Measurements from ENCODE around the gene SLC45A3.
"Not testable (repeated sequence)": the region's sequence is repeated elsewhere in the genome, so short reads cannot be mapped to it uniquely, and the experiment has no call there.

Gene SLC45A3

GRCh38 chr1:205680073-205680851 lies at the start of gene SLC45A3:
Gene SLC45A3 (minus strand): TSS chr1:205680509. CDS start chr1:205664656, 15,853 bp downstream.
- TF ChIP-seq CTCF (conservative IDR thresholded peaks at IDR 0.05) (no peak), ZFX (IDR thresholded peaks at IDR 0.05) (no peak; the same call in 1 of the 2 replicates)
- H3K27ac ChIP-seq = peak within 1 kb of the TSS; percentile 86

DNA sequence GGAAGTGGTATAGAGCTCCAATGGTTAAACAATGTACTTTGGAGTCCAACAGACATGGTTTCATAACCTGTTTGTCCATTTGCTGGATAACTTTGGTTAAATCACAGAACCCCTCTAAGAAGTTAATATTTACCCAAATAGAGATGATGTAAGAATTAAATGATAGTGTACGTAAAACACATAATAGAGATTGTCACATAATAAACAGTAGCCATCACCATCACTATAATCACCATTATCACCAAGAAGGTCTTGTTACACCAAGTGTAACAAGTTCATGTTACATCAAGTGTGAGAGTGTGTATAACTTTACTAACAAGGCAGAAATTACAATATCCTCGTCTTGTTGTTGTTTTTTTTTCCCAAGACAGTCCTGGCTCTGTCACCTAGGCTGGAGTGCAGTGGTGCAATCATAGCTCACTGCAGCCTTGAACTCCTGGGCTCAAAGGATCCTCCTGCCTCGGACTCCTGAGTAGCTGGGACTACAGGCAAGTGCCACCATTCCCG lies 46.4 kb upstream of the SLC45A3 start:
- H3K27ac ChIP-seq = no peak overlapping the region
- TF ChIP-seq CTCF (conservative IDR thresholded peaks at IDR 0.05) (no peak), ZFX (IDR thresholded peaks at IDR 0.05) (no peak)

GRCh38 chr1:205725514-205725913 lies 45.2 kb upstream of the SLC45A3 start:
- TF ChIP-seq ZFX (IDR thresholded peaks at IDR 0.05) (no peak), CTCF (conservative IDR thresholded peaks at IDR 0.05) (no peak)
- no peak overlapping the region for H3K27ac ChIP-seq

DNA sequence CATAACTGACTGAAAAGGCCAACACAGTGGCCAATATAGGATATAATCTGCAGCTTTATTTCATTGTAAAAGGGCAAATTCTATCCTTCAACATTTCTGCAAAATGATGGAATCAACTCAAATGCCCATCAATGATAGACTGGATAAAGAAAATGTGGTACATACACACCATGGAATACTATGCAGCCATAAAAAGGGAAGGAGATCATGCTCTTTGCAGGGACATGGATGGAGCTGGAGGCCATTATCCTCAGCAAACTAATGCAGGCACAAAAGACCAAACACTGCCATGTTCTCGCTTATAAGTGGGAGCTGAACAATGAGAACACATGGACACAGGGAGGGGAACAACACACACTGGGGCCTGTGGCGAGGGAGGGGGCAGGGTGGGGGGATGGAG lies 40.4 kb upstream of the SLC45A3 start:
- not testable (repeated sequence) for H3K27ac ChIP-seq

DNA sequence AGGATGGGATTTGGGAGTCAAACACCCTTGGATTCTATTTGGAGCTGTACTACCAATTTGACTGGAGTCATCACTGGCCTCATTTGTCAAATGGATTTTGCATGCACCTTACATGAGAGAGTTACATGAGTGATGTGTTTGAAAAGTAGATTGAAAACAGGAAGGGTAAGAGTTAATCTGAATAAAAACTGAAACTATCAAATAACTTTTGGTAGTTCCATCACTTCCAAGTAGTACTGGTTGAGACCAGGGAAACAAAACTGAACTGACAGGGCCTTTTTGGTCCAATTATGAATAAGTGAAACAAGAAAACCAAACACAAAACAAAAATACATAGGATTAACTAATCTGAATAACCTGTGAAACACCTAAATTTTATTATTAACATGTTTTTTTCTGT lies 39.5 kb upstream of the SLC45A3 start:
- TF ChIP-seq ZFX (IDR thresholded peaks at IDR 0.05) (no peak), CTCF (conservative IDR thresholded peaks at IDR 0.05) (no peak)
- H3K27ac ChIP-seq = no peak overlapping the region

DNA sequence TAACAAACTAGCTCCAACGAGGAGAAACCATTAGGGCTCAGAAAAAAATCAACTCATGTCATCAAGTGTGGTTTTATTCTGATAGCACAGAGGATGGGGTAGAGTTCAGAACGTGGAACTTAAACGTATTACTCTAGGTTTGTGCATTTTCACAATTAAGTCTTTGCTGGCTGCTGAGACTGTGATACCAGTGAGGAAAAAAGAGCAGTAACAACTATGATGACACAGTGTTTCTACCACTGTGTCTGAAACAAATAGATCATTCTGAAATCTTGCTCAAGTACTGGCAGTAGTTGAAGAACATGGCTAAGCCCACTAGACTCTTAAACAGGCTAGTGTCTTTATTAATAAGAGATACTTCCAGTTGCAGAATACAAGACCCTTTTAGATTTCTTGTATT lies 38.7 kb upstream of the SLC45A3 start:
- TF ChIP-seq ZFX (IDR thresholded peaks at IDR 0.05) (no peak), CTCF (conservative IDR thresholded peaks at IDR 0.05) (no peak)
- no peak overlapping the region for H3K27ac ChIP-seq

GRCh38 chr1:205716371-205717132 lies 36.2 kb upstream of the SLC45A3 start:
- no peak for TF ChIP-seq CTCF (conservative IDR thresholded peaks at IDR 0.05)
- TF ChIP-seq ZFX (IDR thresholded peaks at IDR 0.05) = no peak
- no peak overlapping the region for H3K27ac ChIP-seq

All from C4-2B (cell line).